Right ventricle myocardium superior (tissue), 1 donor: ENCODE results near the gene TMED1. TPM values are rescaled to one million over a fixed set of nuclear protein-coding genes. Genes with fewer than 3 reads are reported as not detected.
A peak's percentile ranks its signal among the peaks of the same experiment; 100 is the strongest.

ENCODE experiments used
- ATAC-seq: fragments of 200-7000 bp; cut with Tn5 transposase; one replicate; pipeline ENCODE4 v1.9.1; 2020; ENCODE audit warnings: mild to moderate bottlenecking; ENCODE audit not compliant: poor library complexity
- DNase-seq: peaks from one replicate; pipeline ENCODE4 v3.0.0-alpha.2; 2020
- intact Hi-C: fragments of 100-400 bp; cut with DNase I; formaldehyde crosslinking; loops from one replicate; pipeline ENCODE4 v1.11.2; 2022
- microRNA-seq: library from miRNA; unstranded; fragments of <30 nt; microRNA quantifications from one replicate; pipeline ENCODE4 v1.2.0, GENCODE V29; 2020
- total RNA-seq: library from RNA; stranded (reverse); fragmentation: NEBNext Ultra II Directional; extraction: Animal tissue kit (Norgen Biotek cat#: 25700); gene quantifications from one replicate; pipeline ENCODE4 v1.2.1, GENCODE V29; 2021
- donor health status: DM: no; HTN: yes; CAD: no; lungs with severe emphysema.

TMED1 gene
- total RNA-seq, 1 donor from 2014 or later: 30.8 TPM

DNA sequence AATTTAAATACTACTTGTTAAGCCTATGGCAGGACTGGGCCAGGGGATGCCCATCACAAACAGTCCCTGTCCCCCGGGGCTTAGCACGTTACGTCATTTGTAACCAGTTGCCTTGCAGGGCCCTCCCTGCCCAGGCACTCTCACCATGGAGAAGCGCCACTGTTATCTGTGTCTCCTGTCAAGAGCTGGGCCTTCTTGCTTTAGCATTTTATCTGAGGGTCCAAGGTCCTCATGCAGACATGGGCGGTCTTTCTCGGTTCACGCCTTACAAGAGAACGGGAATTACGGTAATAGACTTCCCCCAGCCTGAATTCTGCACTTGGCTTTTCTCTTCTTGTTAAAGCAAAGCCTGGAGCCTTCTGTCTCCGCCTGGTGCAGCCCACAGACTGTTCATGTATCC lies 46.1 kb downstream of the TMED1 start:
- intact Hi-C loops: no loop called here
- ATAC-seq (no peak), DNase-seq (no peak)

DNA sequence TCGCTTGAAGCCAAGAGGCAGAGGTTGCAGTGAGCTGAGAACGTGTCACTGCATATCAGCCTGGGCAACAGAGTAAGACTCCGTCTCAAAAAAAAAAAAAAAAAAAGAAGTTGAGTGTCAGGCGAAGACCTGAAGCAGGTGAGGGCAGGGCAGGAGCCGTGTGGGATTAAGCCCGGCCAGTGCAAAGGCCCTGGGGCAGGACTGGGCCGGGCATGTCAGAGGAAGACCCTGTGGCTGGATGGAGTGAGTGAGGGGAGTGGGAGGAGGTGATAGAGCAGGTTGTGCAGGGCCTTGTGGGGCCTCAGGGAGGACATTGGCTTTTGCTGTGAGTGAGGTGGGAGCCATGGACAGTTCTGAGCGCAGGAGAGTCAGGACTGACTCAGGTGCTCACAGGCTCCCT lies 47.9 kb downstream of the TMED1 start:
- no peak for ATAC-seq
- intact Hi-C loops: no loop called here
- DNase-seq: no peak

DNA sequence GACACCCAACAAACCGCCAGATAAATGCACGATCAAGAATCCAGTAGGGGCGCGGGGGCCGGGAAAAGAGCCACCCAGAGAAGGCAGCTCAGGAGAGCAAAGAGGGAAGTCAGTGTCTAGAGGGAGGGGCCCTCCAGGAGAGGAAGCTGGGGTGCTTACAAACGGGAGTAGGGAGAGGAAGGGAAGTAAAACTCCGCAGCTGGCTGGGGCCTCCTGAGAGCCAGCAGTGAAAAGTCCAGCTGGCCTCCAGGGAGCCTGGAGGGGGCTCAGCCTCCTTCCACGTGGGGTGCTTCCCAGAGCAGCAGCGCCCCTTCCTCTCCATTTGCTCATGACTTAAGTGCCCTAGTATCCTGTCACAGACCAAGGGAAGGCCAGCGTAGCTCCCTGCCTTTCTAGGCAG lies 51.8 kb downstream of the TMED1 start:
- ATAC-seq (peak; percentile 26), DNase-seq (peak; percentile 69)
- intact Hi-C loops: no loop called here

DNA sequence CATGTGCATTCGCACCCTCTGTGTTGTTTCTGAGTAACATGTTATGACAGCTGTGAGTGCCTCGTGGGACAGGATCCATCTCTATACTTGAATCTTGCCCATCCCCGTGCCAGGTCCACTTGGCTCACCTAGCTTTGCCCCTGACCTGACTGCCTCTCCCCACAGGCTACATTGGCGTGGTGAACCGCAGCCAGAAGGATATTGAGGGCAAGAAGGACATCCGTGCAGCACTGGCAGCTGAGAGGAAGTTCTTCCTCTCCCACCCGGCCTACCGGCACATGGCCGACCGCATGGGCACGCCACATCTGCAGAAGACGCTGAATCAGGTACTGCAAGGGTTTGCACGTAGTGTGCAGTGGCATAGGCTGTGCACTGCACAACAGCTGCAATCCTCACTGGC lies 53.2 kb downstream of the TMED1 start:
- peak; percentile 83 for DNase-seq
- intact Hi-C loops: no loop called here
- peak; percentile 88 for ATAC-seq

Small RNA genes lying within 50 kb of the gene (microRNA-seq; reads per million reads assigned to microRNA genes)
- gene MIR199A1: not detected
- not detected for gene MIR6793

Other genes starting within 250 kb of the TMED1 start
- not detected for gene AP1M2, start 248.9 kb downstream of the TMED1 start, total RNA-seq
- 62.3 TPM for gene SLC44A2, start 210.7 kb downstream of the TMED1 start, total RNA-seq
- 91.7 TPM for gene ILF3, start 181.9 kb downstream of the TMED1 start, total RNA-seq
- 24.8 TPM for gene QTRT1, start 134.8 kb downstream of the TMED1 start, total RNA-seq
- 180 TPM for gene DNM2, start 118.1 kb downstream of the TMED1 start, total RNA-seq
- 0.59 TPM for gene C19orf38, start 12.2 kb upstream of the TMED1 start, total RNA-seq
- gene CARM1, start 35.3 kb upstream of the TMED1 start, total RNA-seq: 29.9 TPM
- 13.7 TPM for gene YIPF2, start 92.4 kb upstream of the TMED1 start, total RNA-seq
- 11.8 TPM for gene TIMM29, start 92.6 kb upstream of the TMED1 start, total RNA-seq
- 34.7 TPM for gene SMARCA4, start 124.8 kb upstream of the TMED1 start, total RNA-seq